ENCODE measurements around the gene CYP26C1.
A peak's percentile ranks its signal among the peaks of the same experiment; 100 is the strongest.

CYP26C1 gene

DNA sequence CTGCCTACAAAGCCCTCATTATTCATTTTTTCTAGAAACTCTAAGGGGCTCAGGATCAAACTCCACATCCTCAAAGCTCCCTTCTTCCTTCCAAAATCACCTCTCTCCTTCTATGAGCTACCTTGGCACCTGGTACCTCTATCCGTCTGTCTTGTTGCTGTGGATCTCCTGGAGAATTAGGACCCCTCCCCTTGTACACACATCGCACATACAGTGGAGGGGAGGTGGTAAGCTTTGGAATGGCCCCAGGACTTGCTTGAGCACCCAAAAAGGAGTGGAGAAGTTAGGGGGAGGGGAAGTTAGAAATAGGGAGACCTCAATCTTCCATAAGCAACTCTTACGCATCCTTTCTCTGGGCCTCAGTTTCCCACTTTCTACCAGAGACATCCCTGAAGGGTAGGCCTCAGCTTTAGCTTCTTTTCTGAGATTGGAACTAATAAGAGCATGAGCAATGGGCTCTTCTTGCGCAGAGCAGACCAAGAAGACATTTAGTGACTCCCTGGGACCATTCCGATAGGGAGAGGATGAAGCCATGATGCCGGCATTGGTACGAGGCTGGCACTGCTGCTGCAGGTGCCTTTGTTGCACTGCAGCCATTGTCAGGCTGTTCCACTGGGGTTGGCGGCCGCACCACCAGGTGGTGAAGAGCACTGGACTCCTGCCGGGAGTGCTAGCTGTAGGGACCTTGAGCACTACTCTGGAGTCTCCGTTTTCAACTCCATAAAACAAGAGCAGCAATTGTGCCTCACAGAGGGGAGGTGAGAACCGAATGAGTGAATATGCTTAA, 4.5 kb downstream of the CYP26C1 start:
- TF ChIP-seq SCRT1 (tag by site-specific recombination; IDR thresholded peaks at IDR 0.05; ENCODE audit: borderline replicate concordance) (no peak), ZNF341 (tag by site-specific recombination; IDR thresholded peaks at IDR 0.05; ENCODE audit: low read depth) (peak; percentile 59)
- H3K4me3 ChIP-seq (ENCODE audit: low read depth, low read length) = no peak overlapping the region
- no peaks in the 10 kb centered on the region for H3K4me1 ChIP-seq (ENCODE audit: control insufficient read depth, insufficient read depth, low read length)
- no peaks in the 10 kb centered on the region for H3K9me3 ChIP-seq (ENCODE audit: control insufficient read depth, insufficient read depth, low read depth, low read length)
- ChIA-PET POLR2A (no interaction called here), CTCF (interaction anchor here (0.5 to 1.7 kb wide), 5 partner anchors 10 to 287 kb away, joined by 3 to 4 read pairs (median 3); no protein-coding TSS in a partner anchor)
- peaks cover 0 to 12% of the 10 kb centered on the region in 2 experiments; a peak in 1 of 3 replicates for H3K36me3 ChIP-seq (ENCODE audit: control insufficient read depth in 2 of 2, insufficient read depth in 1 of 2, low read length in 2 of 2)
- no peak overlapping the region for H3K27ac ChIP-seq (ENCODE audit: extremely low read depth, low read depth, low read length)

DNA sequence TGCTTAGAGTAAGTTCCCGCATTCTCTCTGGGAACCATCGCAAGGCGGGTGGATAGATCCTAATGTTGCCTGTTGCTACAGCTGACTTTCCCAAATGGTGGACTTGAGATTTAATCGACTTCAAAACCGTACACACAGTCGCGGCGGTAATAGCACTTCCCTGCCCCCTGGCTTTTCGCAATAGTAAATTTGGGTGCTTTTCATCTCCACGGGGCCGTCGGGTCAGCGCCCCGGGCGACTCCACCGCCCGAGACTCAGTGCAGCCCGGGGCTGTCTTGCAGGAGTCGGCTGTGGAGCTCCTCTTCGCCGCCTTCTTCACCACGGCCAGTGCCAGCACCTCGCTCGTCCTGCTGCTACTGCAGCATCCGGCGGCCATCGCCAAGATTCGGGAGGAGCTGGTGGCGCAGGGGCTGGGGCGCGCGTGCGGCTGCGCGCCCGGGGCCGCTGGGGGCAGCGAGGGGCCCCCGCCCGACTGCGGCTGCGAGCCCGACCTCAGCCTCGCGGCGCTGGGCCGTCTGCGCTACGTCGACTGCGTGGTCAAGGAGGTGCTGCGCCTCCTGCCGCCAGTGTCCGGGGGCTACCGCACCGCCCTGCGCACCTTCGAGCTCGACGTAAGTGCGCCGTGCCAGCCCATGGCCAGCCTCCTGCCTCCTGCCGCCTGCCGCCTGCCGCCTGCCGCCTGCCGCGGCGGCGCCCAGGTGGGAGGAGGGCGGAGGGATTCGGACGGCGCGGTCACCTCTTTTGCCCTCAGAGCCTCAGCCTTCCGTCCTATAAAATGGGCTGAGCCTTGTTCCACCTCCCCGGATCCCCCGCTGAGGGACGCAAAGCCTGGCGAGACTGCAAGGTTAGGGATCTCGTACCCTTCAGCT, 5.3 kb downstream of the CYP26C1 start:
- Histone ChIP-seq H3K4me1 (ENCODE audit: control insufficient read depth, insufficient read depth, low read length) (no peaks in the 10 kb centered on the region), H3K9me3 (ENCODE audit: control insufficient read depth, insufficient read depth, low read depth, low read length) (no peaks in the 10 kb centered on the region), H3K4me3 (ENCODE audit: low read depth, low read length) (no peak overlapping the region), H3K27ac (ENCODE audit: extremely low read depth, low read depth, low read length) (no peak overlapping the region), H3K36me3 (ENCODE audit: control insufficient read depth in 2 of 2, insufficient read depth in 1 of 2, low read length in 2 of 2) (peaks cover 0 to 11% of the 10 kb centered on the region in 2 experiments; a peak in 1 of 3 replicates)
- TF ChIP-seq, protein P1, sequence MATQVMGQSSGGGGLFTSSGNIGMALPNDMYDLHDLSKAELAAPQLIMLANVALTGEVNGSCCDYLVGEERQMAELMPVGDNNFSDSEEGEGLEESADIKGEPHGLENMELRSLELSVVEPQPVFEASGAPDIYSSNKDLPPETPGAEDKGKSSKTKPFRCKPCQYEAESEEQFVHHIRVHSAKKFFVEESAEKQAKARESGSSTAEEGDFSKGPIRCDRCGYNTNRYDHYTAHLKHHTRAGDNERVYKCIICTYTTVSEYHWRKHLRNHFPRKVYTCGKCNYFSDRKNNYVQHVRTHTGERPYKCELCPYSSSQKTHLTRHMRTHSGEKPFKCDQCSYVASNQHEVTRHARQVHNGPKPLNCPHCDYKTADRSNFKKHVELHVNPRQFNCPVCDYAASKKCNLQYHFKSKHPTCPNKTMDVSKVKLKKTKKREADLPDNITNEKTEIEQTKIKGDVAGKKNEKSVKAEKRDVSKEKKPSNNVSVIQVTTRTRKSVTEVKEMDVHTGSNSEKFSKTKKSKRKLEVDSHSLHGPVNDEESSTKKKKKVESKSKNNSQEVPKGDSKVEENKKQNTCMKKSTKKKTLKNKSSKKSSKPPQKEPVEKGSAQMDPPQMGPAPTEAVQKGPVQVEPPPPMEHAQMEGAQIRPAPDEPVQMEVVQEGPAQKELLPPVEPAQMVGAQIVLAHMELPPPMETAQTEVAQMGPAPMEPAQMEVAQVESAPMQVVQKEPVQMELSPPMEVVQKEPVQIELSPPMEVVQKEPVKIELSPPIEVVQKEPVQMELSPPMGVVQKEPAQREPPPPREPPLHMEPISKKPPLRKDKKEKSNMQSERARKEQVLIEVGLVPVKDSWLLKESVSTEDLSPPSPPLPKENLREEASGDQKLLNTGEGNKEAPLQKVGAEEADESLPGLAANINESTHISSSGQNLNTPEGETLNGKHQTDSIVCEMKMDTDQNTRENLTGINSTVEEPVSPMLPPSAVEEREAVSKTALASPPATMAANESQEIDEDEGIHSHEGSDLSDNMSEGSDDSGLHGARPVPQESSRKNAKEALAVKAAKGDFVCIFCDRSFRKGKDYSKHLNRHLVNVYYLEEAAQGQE (tag by site-specific recombination; IDR thresholded peaks at IDR 0.05) = no peak
- TF ChIP-seq ZNF626 (tag by site-specific recombination; IDR thresholded peaks at IDR 0.05) (no peak), ZNF549 (tag by site-specific recombination; IDR thresholded peaks at IDR 0.05) (no peak), BCL11B (tag by site-specific recombination; IDR thresholded peaks at IDR 0.05; ENCODE audit: low read depth) (no peak), ZNF335 (tag by site-specific recombination; conservative IDR thresholded peaks at IDR 0.05) (no peak), SCRT2 (tag by site-specific recombination; IDR thresholded peaks at IDR 0.05) (no peak), ZSCAN30 (tag by site-specific recombination; IDR thresholded peaks at IDR 0.05) (no peak), GLIS2 (tag by site-specific recombination; IDR thresholded peaks at IDR 0.05) (no peak), ZNF266 (tag by site-specific recombination; IDR thresholded peaks at IDR 0.05; ENCODE audit: low read depth) (no peak), ZNF324 (tag by site-specific recombination; IDR thresholded peaks at IDR 0.05) (no peak)
- TF ChIP-seq, protein P2, sequence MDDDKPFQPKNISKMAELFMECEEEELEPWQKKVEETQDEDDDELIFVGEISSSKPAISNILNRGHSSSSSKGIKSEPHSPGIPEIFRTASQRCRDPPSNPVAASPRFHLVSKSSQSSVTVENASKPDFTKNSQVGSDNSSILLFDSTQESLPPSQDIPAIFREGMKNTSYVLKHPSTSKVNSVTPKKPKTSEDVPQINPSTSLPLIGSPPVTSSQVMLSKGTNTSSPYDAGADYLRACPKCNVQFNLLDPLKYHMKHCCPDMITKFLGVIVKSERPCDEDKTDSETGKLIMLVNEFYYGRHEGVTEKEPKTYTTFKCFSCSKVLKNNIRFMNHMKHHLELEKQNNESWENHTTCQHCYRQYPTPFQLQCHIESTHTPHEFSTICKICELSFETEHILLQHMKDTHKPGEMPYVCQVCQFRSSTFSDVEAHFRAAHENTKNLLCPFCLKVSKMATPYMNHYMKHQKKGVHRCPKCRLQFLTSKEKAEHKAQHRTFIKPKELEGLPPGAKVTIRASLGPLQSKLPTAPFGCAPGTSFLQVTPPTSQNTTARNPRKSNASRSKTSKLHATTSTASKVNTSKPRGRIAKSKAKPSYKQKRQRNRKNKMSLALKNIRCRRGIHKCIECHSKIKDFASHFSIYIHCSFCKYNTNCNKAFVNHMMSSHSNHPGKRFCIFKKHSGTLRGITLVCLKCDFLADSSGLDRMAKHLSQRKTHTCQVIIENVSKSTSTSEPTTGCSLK (tag by site-specific recombination; IDR thresholded peaks at IDR 0.05) = no peak
- CTCF ChIA-PET = interaction anchor here (0.5 to 1.7 kb wide), 2 partner anchors 14 to 287 kb away, joined by 3 to 4 read pairs; no protein-coding TSS in a partner anchor
- POLR2A ChIA-PET = no interaction called here

DNA sequence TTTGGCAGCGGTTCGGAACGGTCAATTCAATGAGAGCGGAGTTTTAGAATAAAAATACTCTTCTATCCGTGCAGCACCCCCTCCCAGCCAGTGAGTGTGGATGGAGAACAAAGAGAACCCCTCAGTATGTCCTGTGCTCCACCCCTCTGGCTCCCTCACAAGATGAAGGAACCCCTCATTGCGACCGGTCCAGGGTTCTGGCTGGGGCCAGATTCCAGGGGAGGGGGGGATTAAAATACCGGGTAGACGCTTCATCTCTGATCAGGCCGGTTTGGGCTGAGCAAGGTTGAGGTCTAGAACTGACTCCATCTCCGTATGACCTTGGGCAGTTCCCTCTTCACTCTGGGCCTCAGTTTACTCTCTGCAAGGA, 5.9 kb downstream of the CYP26C1 start:
- CTCF ChIA-PET = no interaction called here
- peaks cover 0 to 10% of the 10 kb centered on the region in 2 experiments; a peak in 1 of 3 replicates for H3K36me3 ChIP-seq (ENCODE audit: control insufficient read depth in 2 of 2, insufficient read depth in 1 of 2, low read length in 2 of 2)
- POLR2A ChIA-PET = no interaction called here
- H3K27ac ChIP-seq (ENCODE audit: extremely low read depth, low read depth, low read length) = no peak overlapping the region
- no peak overlapping the region for H3K4me3 ChIP-seq (ENCODE audit: low read depth, low read length)
- no peaks in the 10 kb centered on the region for H3K9me3 ChIP-seq (ENCODE audit: control insufficient read depth, insufficient read depth, low read depth, low read length)
- H3K4me1 ChIP-seq (ENCODE audit: control insufficient read depth, insufficient read depth, low read length) = no peaks in the 10 kb centered on the region
- TF ChIP-seq ZFP41 (tag by site-specific recombination; IDR thresholded peaks at IDR 0.05; ENCODE audit: borderline replicate concordance) (no peak), ZNF677 (tag by site-specific recombination; IDR thresholded peaks at IDR 0.05) (no peak), ZNF24 (tag by site-specific recombination; IDR thresholded peaks at IDR 0.05) (no peak), ZFP37 (tag by site-specific recombination; IDR thresholded peaks at IDR 0.05) (no peak), SCRT2 (tag by site-specific recombination; IDR thresholded peaks at IDR 0.05) (no peak), WT1 (tag by site-specific recombination; IDR thresholded peaks at IDR 0.05) (no peak), ZNF132 (tag by site-specific recombination; IDR thresholded peaks at IDR 0.05; ENCODE audit: borderline replicate concordance) (no peak), ZNF623 (tag by site-specific recombination; IDR thresholded peaks at IDR 0.05) (no peak), ZNF776 (tag by site-specific recombination; IDR thresholded peaks at IDR 0.05; ENCODE audit: borderline replicate concordance) (no peak), ZNF2 (tag by site-specific recombination; IDR thresholded peaks at IDR 0.05) (no peak), ZNF768 (tag by site-specific recombination; IDR thresholded peaks at IDR 0.05) (no peak), ZNF133 (tag by site-specific recombination; IDR thresholded peaks at IDR 0.05) (no peak), ZNF157 (tag by site-specific recombination; IDR thresholded peaks at IDR 0.05) (no peak), GLIS1 (tag by site-specific recombination; IDR thresholded peaks at IDR 0.05) (no peak)
